PC-9 (cell line): ENCODE measurements around the gene ITGB5. TPM values are rescaled to one million over a fixed set of nuclear protein-coding genes. Genes with fewer than 3 reads are reported as not detected.
A peak's percentile ranks its signal among the peaks of the same experiment; 100 is the strongest.

Experiments used
- BruUV-seq: library from RNA; stranded (reverse); fragments of 400-500 nt; replicated peaks from 2 replicates; lab custom pipeline; 2021; lab: Mats Ljungman, UMichigan
- CTCF ChIA-PET: fragments of 300-600 bp; sonication (Branson Sonifier 250); formaldehyde crosslinking; loops from one replicate; lab custom pipeline; 2022; ENCODE audit warnings: antibody characterized with exemption; lab: Charles Lee
- POLR2A ChIA-PET: fragments of 300-600 bp; sonication (Branson Sonifier 250); formaldehyde crosslinking; loops from one replicate; lab custom pipeline; 2022; ENCODE audit warnings: antibody characterized with exemption; ENCODE audit not compliant: unreplicated experiment; lab: Charles Lee
- DNase-seq, 2 experiments: peaks; one replicate each; pipeline versions ENCODE4 v3.0.0 to v3.0.0-alpha.2; 2015 to 2022; ENCODE audit warnings: mixed read lengths in 1 of 2
- H2AFZ ChIP-seq: fragments of 200-600 bp; sonication (generic); 2 replicates; pipeline ENCODE4 v1.8.1; 2017; ENCODE audit warnings: antibody characterized with exemption
- H3F3A ChIP-seq: fragments of 200-600 bp; sonication (generic); 2 replicates; pipeline ENCODE4 v1.8.1; 2017; ENCODE audit warnings: antibody characterized with exemption, mild to moderate bottlenecking, low read depth; ENCODE audit not compliant: insufficient read depth
- H3K27ac ChIP-seq: fragments of 200-600 bp; sonication (generic); 2 replicates; pipeline ENCODE4 v1.6.1; 2016; ENCODE audit warnings: mixed run types
- H3K27me3 ChIP-seq: fragments of 200-600 bp; sonication (generic); 2 replicates; pipeline ENCODE4 v1.6.1; 2016; ENCODE audit warnings: low read depth, mixed run types; ENCODE audit not compliant: insufficient read depth
- H3K36me3 ChIP-seq: fragments of 200-600 bp; sonication (generic); 2 replicates; pipeline ENCODE4 v1.6.1; 2016; ENCODE audit warnings: low read depth, mixed run types
- H3K4me1 ChIP-seq: fragments of 200-600 bp; sonication (generic); replicated peaks from 2 replicates; pipeline ENCODE4 v1.6.1; 2016; ENCODE audit warnings: mixed run types; ENCODE audit not compliant: insufficient read depth
- H3K4me2 ChIP-seq: fragments of 200-600 bp; sonication (generic); 2 replicates; pipeline ENCODE4 v1.6.1; 2017; ENCODE audit warnings: mixed run types
- H3K4me3 ChIP-seq: fragments of 200-600 bp; sonication (generic); 2 replicates; pipeline ENCODE4 v1.6.1; 2016; ENCODE audit warnings: mixed run types
- H3K79me2 ChIP-seq: fragments of 200-600 bp; sonication (generic); 2 replicates; pipeline ENCODE4 v1.6.1; 2017; ENCODE audit warnings: low read depth, mixed run types
- H3K9me2 ChIP-seq: fragments of 200-600 bp; sonication (generic); 2 replicates; pipeline ENCODE4 v1.8.1; 2017; ENCODE audit warnings: mild to moderate bottlenecking; ENCODE audit not compliant: insufficient read depth
- H3K9me3 ChIP-seq: fragments of 200-600 bp; sonication (generic); 2 replicates; pipeline ENCODE4 v1.8.1; 2016; ENCODE audit warnings: low read depth; ENCODE audit not compliant: insufficient read depth
- H4K20me1 ChIP-seq: fragments of 200-600 bp; sonication (generic); 2 replicates; pipeline ENCODE4 v1.8.1; 2017; ENCODE audit not compliant: insufficient read depth
- CTCF ChIP-seq: fragments of 200-600 bp; sonication (generic); conservative IDR thresholded peaks from 2 replicates; pipeline ENCODE4 v1.6.1; 2017; ENCODE audit warnings: mixed run types, antibody characterized with exemption, mild to moderate bottlenecking, moderate library complexity
- EZH2 ChIP-seq: fragments of 200-600 bp; sonication (generic); IDR thresholded peaks from 2 replicates; pipeline ENCODE4 v1.8.0; 2017; ENCODE audit warnings: antibody characterized with exemption, low read depth
- intact Hi-C: fragments of 100-400 bp; cut with micrococcal nuclease; formaldehyde crosslinking; loops from one replicate; pipeline ENCODE4 v1.10.0; 2022; ENCODE audit not compliant: unreplicated experiment
- total RNA-seq: library from RNA; stranded (reverse); gene quantifications from 2 replicates; pipeline ENCODE4 v1.2.3, GENCODE V29; 2021

The ITGB5 gene
- total RNA-seq, 1 experiment from 2014 or later, result 226 TPM

DNA sequence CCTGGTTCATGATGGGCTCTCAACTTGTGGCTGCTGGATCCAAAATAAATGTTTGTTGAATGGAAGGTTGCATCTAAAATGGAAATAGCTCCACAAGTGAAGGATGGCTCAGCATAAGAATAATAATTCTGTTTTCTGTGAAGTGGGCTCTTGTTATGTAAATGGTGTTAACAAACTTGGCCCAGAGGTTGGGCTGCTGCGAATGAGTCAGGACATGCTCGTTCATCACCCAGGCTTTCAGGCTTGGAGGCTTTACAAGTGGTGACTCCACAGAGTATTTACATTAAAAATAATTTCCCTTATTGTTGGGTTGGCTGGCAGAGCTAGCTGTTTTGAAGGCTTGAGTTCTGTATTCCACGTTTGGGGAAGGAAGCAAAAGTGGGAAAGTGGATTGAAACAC lies 60.5 kb downstream of the ITGB5 start:
- CTCF ChIA-PET, result interaction anchor here (1.1 kb wide), 1 partner anchor 40 kb away, joined by 3 read pairs; no protein-coding TSS in a partner anchor
- H4K20me1 ChIP-seq, result no peaks in the 10 kb centered on the region
- peaks cover 21% of the 10 kb centered on the region; the same call in 1 of the 2 replicates for H3K79me2 ChIP-seq
- no peaks in the 10 kb centered on the region for H3K27me3 ChIP-seq
- intact Hi-C loops, result loop anchor here (5.0 kb wide), 1 partner anchor 194 kb away; no protein-coding TSS in a partner anchor
- H3K27ac ChIP-seq, result peak overlapping the region; percentile 5; the same call in 1 of the 2 replicates
- H3K9me3 ChIP-seq, result peaks cover 5% of the 10 kb centered on the region; the same call in 1 of the 2 replicates
- peaks cover 43% of the 10 kb centered on the region for H3K4me1 ChIP-seq
- no peak for DNase-seq
- BruUV-seq, result no TSS peak
- H3K9me2 ChIP-seq, result no peaks in the 10 kb centered on the region
- TF ChIP-seq EZH2 (no peak), CTCF (no peak)
- H3F3A ChIP-seq, result peaks cover 38% of the 10 kb centered on the region
- H3K4me2 ChIP-seq, result 0 out of 2 replicates have a peak overlapping the region, but pooled peaks have one; percentile 4
- H3K36me3 ChIP-seq, result peaks cover 24% of the 10 kb centered on the region; the same call in 1 of the 2 replicates
- POLR2A ChIA-PET, result no interaction called here
- no peak overlapping the region for H2AFZ ChIP-seq
- no peak overlapping the region for H3K4me3 ChIP-seq

DNA sequence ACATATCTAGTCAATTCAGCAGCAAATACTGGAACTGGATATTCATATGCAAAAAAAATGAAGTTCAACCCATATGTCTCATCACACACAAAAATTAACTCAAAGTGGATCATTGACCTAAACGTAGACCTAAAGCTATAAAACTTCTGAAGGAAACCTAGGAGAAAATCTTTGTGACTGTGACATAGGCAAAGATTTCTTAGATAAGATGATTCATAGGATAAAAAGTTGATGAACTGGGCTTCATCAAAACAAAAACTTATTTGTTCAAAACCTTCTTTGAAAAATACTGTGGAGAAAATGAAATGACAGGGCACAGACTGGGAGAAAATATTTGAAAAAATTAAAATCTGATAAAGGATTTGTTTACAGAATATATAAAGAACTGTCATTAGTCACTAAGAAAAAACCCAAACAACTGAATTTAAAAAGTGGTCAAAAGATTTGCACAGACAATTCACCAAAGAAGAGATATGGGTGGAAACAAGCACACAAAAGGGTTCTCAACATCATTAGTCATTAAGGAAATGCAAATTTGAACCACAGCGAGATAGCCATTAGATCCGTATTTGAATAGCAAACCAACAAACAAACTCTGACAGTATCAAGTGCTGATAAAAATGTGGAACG lies 62.8 kb downstream of the ITGB5 start:
- Histone ChIP-seq H3F3A (peaks cover 31% of the 10 kb centered on the region), H2AFZ (no peak overlapping the region), H3K9me2 (no peaks in the 10 kb centered on the region), H4K20me1 (no peaks in the 10 kb centered on the region), H3K4me2 (peak overlapping the region; percentile 31), H3K4me1 (peaks cover 43% of the 10 kb centered on the region), H3K4me3 (no peak overlapping the region), H3K79me2 (0 out of 2 replicates have a peak, but pooled peaks cover 15% of the 10 kb centered on the region), H3K36me3 (peaks cover 25% of the 10 kb centered on the region; the same call in 1 of the 2 replicates), H3K27me3 (no peaks in the 10 kb centered on the region), H3K27ac (peak overlapping the region; percentile 86), H3K9me3 (peaks cover 5% of the 10 kb centered on the region; the same call in 1 of the 2 replicates)
- BruUV-seq, result no TSS peak
- intact Hi-C loops, result no loop called here
- DNase-seq, result peak in 1 of 2 experiments; percentile 90
- TF ChIP-seq CTCF (no peak), EZH2 (no peak)
- ChIA-PET POLR2A (interaction anchor here (0.6 to 1.0 kb wide), 3 partner anchors 29 to 77 kb away, joined by 3 to 6 read pairs (median 4); no protein-coding TSS in a partner anchor), CTCF (interaction anchor here (0.7 to 1.1 kb wide), 3 partner anchors 9 to 386 kb away, joined by 3 to 5 read pairs (median 3); no protein-coding TSS in a partner anchor)

GRCh38 chr3:124823648-124824047 lies 63.5 kb downstream of the ITGB5 start:
- Histone ChIP-seq H4K20me1 (no peaks in the 10 kb centered on the region), H3K9me3 (peaks cover 5% of the 10 kb centered on the region; the same call in 1 of the 2 replicates), H3K4me1 (peaks cover 43% of the 10 kb centered on the region), H3K9me2 (no peaks in the 10 kb centered on the region), H2AFZ (no peak overlapping the region), H3K79me2 (0 out of 2 replicates have a peak, but pooled peaks cover 15% of the 10 kb centered on the region), H3F3A (peaks cover 31% of the 10 kb centered on the region), H3K27me3 (no peaks in the 10 kb centered on the region), H3K4me3 (no peak overlapping the region), H3K27ac (peak overlapping the region; percentile 86), H3K36me3 (peaks cover 30% of the 10 kb centered on the region; the same call in 1 of the 2 replicates), H3K4me2 (peak overlapping the region; percentile 31)
- DNase-seq, result no peak
- POLR2A ChIA-PET, result interaction anchor here (0.9 to 1.0 kb wide), 2 partner anchors 28 to 63 kb away, joined by 3 to 6 read pairs; no protein-coding TSS in a partner anchor
- no TSS peak for BruUV-seq
- TF ChIP-seq EZH2, result no peak
- TF ChIP-seq CTCF, result no peak
- CTCF ChIA-PET, result interaction anchor here (0.7 to 1.1 kb wide), 3 partner anchors 9 to 387 kb away, joined by 3 to 5 read pairs (median 3); no protein-coding TSS in a partner anchor
- intact Hi-C loops, result no loop called here
